Measurements from ENCODE around the gene PLK5. TPM values are rescaled to one million over a fixed set of nuclear protein-coding genes. Genes with fewer than 3 reads are reported as not detected.

PLK5 gene
- polyA plus RNA-seq, 1 donor from 2014 or later = 3.6 TPM

DNA sequence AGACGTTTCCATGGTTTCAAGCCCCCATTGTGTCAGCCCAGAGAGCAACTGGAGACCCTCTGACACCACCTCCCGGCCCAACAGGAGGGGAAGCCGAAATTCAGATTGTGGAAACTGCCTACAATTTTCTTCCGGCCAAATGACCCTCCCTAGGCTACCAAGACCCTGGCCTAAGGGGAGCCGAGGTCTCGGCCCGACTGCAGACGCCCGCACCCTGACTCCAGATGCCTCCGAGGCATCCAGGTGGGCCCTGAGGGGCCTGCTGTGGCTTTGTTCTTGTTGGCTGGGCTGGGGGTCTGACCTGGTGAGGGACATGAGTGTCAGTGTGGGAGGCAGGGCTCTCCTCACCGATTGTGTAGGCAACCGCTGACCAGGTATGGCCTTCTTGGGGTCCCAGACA is 34.7 kb downstream of the PLK5 start:
- H3F3A ChIP-seq (ENCODE audit: insufficient read depth, low read length, poor library complexity, severe bottlenecking) = no peaks in the 10 kb centered on the region
- no peak overlapping the region for H3K27ac ChIP-seq (ENCODE audit: low read length)
- H3K4me2 ChIP-seq (ENCODE audit: low read length) = no peak overlapping the region
- H3K9me3 ChIP-seq (ENCODE audit: low read length) = no peaks in the 10 kb centered on the region
- peaks cover 41% of the 10 kb centered on the region for H3K79me2 ChIP-seq (replicated peaks; ENCODE audit: insufficient read depth, low read length)
- H4K20me1 ChIP-seq (ENCODE audit: insufficient read depth) = peaks cover 39% of the 10 kb centered on the region
- peaks cover 5% of the 10 kb centered on the region for H3K36me3 ChIP-seq (ENCODE audit: insufficient read depth, low read length)
- H3K9ac ChIP-seq (ENCODE audit: low read length) = no peak overlapping the region
- TF ChIP-seq, protein P1, sequence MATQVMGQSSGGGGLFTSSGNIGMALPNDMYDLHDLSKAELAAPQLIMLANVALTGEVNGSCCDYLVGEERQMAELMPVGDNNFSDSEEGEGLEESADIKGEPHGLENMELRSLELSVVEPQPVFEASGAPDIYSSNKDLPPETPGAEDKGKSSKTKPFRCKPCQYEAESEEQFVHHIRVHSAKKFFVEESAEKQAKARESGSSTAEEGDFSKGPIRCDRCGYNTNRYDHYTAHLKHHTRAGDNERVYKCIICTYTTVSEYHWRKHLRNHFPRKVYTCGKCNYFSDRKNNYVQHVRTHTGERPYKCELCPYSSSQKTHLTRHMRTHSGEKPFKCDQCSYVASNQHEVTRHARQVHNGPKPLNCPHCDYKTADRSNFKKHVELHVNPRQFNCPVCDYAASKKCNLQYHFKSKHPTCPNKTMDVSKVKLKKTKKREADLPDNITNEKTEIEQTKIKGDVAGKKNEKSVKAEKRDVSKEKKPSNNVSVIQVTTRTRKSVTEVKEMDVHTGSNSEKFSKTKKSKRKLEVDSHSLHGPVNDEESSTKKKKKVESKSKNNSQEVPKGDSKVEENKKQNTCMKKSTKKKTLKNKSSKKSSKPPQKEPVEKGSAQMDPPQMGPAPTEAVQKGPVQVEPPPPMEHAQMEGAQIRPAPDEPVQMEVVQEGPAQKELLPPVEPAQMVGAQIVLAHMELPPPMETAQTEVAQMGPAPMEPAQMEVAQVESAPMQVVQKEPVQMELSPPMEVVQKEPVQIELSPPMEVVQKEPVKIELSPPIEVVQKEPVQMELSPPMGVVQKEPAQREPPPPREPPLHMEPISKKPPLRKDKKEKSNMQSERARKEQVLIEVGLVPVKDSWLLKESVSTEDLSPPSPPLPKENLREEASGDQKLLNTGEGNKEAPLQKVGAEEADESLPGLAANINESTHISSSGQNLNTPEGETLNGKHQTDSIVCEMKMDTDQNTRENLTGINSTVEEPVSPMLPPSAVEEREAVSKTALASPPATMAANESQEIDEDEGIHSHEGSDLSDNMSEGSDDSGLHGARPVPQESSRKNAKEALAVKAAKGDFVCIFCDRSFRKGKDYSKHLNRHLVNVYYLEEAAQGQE (IDR thresholded peaks at IDR 0.05; ENCODE audit: borderline replicate concordance) = no peak
- TF ChIP-seq EP300 (conservative IDR thresholded peaks at IDR 0.05; ENCODE audit: poor library complexity, severe bottlenecking) (no peak), EZH2 (IDR thresholded peaks at IDR 0.05; ENCODE audit: borderline replicate concordance, insufficient read depth, low read length, poor library complexity, severe bottlenecking) (no peak), SMC3 (conservative IDR thresholded peaks at IDR 0.05; ENCODE audit: poor library complexity) (no peak), MXI1 (conservative IDR thresholded peaks at IDR 0.05; ENCODE audit: poor library complexity, severe bottlenecking) (no peak), RAD21 (conservative IDR thresholded peaks at IDR 0.05) (no peak), TAF1 (IDR thresholded peaks at IDR 0.05; ENCODE audit: low read depth) (no peak)
- TF ChIP-seq, protein P2, sequence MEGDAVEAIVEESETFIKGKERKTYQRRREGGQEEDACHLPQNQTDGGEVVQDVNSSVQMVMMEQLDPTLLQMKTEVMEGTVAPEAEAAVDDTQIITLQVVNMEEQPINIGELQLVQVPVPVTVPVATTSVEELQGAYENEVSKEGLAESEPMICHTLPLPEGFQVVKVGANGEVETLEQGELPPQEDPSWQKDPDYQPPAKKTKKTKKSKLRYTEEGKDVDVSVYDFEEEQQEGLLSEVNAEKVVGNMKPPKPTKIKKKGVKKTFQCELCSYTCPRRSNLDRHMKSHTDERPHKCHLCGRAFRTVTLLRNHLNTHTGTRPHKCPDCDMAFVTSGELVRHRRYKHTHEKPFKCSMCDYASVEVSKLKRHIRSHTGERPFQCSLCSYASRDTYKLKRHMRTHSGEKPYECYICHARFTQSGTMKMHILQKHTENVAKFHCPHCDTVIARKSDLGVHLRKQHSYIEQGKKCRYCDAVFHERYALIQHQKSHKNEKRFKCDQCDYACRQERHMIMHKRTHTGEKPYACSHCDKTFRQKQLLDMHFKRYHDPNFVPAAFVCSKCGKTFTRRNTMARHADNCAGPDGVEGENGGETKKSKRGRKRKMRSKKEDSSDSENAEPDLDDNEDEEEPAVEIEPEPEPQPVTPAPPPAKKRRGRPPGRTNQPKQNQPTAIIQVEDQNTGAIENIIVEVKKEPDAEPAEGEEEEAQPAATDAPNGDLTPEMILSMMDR (IDR thresholded peaks at IDR 0.05; ENCODE audit: poor library complexity, severe bottlenecking) = no peak
- no peak overlapping the region for H2AFZ ChIP-seq (ENCODE audit: low read depth, low read length)
- H3K9me2 ChIP-seq (ENCODE audit: insufficient read depth, low read length) = no peaks in the 10 kb centered on the region
- H3K4me3 ChIP-seq (ENCODE audit: low read length) = no peak overlapping the region
- H3K27me3 ChIP-seq (ENCODE audit: insufficient read depth, low read depth, low read length) = no peaks in the 10 kb centered on the region

DNA sequence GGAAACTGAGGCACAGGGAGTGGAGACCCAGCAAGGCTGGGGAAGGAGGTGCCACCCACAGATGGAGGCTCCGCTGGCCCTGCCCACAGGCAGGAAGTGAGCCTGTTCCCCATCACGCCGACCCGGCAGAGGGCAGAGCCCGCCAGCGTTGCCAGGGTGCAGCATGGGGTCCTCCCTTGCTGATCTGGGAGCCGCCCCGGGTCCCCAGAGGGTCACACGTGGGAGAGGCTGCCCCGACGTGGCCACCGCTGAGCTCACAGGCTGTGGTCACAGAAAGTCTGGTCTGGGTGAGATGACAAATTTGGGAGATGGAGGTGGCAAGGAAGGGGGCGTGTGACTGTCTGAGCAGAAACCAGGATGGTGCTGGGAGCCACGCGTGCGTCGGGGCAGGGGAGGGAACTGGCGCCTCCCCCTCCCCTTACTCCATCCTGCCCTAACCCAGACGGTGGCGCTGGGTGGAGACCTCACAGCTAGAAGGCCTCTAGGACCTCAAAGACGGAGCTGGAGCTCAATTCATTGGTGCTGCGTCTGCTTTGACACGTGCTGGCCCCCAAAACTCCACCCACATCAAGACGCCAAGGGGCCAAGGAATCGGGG is 36.5 kb downstream of the PLK5 start:
- Histone ChIP-seq H3K4me2 (ENCODE audit: low read length) (no peak overlapping the region), H3K9me3 (ENCODE audit: low read length) (no peaks in the 10 kb centered on the region), H3K4me3 (ENCODE audit: low read length) (no peak overlapping the region), H3K27ac (ENCODE audit: low read length) (no peak overlapping the region), H3K36me3 (ENCODE audit: insufficient read depth, low read length) (peaks cover 5% of the 10 kb centered on the region), H3K79me2 (replicated peaks; ENCODE audit: insufficient read depth, low read length) (peaks cover 55% of the 10 kb centered on the region), H3F3A (ENCODE audit: insufficient read depth, low read length, poor library complexity, severe bottlenecking) (no peaks in the 10 kb centered on the region), H3K27me3 (ENCODE audit: insufficient read depth, low read depth, low read length) (no peaks in the 10 kb centered on the region), H4K20me1 (ENCODE audit: insufficient read depth) (peaks cover 51% of the 10 kb centered on the region), H3K9ac (ENCODE audit: low read length) (no peak overlapping the region), H3K9me2 (ENCODE audit: insufficient read depth, low read length) (no peaks in the 10 kb centered on the region), H2AFZ (ENCODE audit: low read depth, low read length) (no peak overlapping the region)
- TF ChIP-seq, protein P1 (IDR thresholded peaks at IDR 0.05; ENCODE audit: borderline replicate concordance) = no peak
- no peak for TF ChIP-seq TAF1 (IDR thresholded peaks at IDR 0.05; ENCODE audit: low read depth)
- no peak for TF ChIP-seq POLR2AphosphoS5 (IDR thresholded peaks at IDR 0.05)
- no peak for TF ChIP-seq EP300 (conservative IDR thresholded peaks at IDR 0.05; ENCODE audit: poor library complexity, severe bottlenecking)
- no peak for TF ChIP-seq EZH2 (IDR thresholded peaks at IDR 0.05; ENCODE audit: borderline replicate concordance, insufficient read depth, low read length, poor library complexity, severe bottlenecking)
